GM21529 (cell line): Measurements from ENCODE around the gene PEG3.
"Not testable (repeated sequence)": the region's sequence is repeated elsewhere in the genome, so short reads cannot be mapped to it uniquely, and the experiment has no call there.

Source experiments
- ATAC-seq: cut with Tn5 transposase; IDR thresholded peaks from one replicate; pipeline ENCODE4 v1.9.1; 2021; ENCODE audit not compliant: unreplicated experiment

PEG3 gene

GRCh38 chr19:56840451-56841192 is at the start of gene PEG3, which contains the start of gene ZIM2:
Gene PEG3, minus strand, starts transcription at chr19:56840726. Its CDS starts 16,071 bp downstream, at chr19:56824655.
Gene ZIM2, minus strand, starts transcription at chr19:56840726. Its CDS starts 16,449 bp downstream, at chr19:56824277.
- ATAC-seq: no peak

GRCh38 chr19:56885173-56885985 is 44.9 kb upstream of the PEG3 start:
- no peak for ATAC-seq

GRCh38 chr19:56884441-56884840 is 43.9 kb upstream of the PEG3 start:
- ATAC-seq: no peak

GRCh38 chr19:56880592-56881190 is 40.2 kb upstream of the PEG3 start:
- ATAC-seq: no peak

- no peak for ATAC-seq
Measured at GRCh38 chr19:56877069-56877715, 36.7 kb upstream of the PEG3 start.

- ATAC-seq: no peak
Measured at GRCh38 chr19:56875717-56876116, 35.2 kb upstream of the PEG3 start.

DNA sequence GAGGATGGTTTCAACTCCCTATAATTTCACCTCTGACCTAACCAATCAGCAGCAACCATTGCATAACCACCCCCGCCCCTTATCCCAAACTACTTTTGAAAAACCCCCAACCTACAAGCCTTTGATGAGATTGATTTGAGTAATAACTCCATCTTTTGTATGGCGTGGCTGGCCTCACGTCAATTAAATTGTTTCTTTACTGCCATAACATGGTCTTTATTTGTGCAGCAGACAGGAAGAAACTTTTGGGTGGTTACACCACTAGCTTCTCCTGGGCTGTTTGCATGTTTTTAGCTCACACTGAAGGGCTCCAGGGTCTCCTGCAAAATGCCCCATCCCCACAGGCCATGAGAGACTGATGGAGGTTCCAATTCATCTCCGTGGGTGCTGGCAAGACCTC is 34.0 kb upstream of the PEG3 start:
- ATAC-seq: no peak

DNA sequence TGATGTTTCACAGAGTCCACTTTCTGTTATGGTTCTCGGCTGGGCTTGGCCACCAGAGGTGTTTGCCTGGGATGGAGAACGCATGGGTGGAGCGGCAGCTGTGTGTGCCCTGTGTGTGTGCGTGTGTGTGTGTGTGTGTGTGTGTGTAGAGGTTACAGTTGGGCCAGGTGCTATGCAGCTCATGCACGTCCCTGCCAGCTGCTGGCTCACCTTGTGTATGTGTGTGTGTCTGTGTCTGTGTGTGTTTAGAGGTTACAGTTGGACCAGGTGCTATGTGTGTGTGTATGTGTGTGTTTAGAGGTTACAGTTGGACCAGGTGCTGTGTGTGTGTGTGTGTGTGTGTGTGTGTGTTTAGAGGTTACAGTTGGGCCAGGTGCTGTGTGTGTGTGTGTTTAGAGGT is 33.0 kb upstream of the PEG3 start:
- no peak for ATAC-seq

GRCh38 chr19:56869886-56870285 is 29.4 kb upstream of the PEG3 start:
- no peak for ATAC-seq

DNA sequence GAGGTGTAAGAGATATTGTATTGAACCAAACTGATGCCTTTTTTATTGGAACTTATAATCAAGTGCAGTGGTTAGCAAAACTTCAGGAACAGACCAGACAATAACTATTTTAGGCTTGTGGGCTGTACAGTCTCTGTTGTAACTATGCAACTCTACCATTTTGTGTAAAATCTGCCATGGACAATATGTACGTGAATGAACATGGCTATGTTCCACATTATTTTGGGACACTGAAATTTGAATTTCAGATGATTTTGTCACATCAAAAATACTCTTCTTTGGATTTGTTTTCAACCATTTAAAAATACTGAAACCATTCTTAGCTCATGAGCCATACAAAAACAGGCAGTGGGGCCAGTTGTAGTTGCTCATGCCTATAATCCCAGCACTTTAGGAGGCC is 27.9 kb upstream of the PEG3 start:
- ATAC-seq: no peak

DNA sequence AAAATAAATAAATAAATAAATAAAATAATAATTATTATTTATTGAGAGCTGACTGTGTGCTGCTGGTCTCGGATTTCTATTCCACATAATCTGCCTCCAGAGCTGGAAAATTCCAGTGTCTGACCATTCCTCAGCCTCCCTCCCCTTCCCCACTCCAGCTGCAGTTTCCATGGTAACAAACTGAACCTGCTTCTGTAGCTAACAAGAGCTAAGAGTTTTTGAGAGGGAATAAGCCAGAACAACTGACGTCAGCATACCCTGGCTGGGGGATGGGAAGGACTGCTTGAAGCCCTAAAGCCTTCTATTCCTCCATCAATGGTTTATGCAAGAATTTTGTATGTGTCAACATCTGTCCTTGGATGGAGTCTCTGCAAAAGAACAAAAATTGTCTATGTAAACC is 26.0 kb upstream of the PEG3 start:
- no peak for ATAC-seq

DNA sequence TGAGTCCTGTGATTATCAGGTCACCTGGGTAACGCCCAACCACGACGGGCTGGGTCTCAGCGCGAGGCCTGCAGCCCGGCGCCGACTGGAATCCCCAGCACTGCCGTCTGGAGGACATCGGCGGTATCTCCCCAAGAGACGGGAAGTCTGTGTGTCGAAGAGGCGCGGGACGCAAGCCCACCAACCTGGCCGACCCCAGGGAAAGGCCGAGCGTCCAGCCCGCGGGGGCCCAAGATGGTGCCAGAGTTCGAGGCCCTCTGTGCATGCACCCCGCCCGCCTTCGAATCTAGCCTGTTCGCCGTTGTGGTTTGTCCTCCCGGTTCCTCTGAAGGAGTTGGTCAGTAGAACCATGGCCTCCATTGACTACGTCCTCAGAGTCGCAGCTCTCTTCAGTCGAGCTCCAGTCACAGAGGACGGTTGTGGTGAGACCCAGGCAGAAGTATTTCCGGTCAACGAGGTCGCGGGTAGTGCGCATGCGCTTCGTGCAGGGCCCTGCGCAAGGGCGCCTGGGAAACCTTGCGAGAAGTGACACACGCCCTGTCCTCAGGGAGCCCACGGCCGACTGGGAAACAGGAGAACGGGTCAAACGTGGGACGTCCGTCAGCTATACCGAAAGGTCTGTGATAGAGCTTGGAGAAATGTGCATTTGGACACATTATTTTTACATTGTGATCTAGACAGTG is 24.1 kb upstream of the PEG3 start:
- no peak for ATAC-seq

DNA sequence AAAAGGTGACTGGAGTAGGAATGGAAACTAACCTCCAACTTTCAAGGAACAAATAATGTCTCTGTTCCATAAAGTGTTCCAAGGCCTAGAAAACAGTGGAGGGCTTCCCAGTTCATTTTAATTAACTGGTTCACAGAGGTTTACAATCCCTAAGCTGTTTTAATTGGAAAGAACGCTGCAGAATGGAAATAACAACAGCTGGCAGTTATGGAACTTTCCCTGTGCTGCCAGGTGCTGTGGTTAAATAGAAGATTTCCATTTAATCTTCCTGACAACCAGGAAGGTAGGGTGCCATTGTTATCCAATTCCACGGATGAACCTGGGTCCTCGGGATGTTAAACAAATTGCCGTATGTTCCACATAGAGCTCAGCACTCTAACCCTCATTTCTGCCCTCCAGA is 22.2 kb upstream of the PEG3 start:
- ATAC-seq: no peak

DNA sequence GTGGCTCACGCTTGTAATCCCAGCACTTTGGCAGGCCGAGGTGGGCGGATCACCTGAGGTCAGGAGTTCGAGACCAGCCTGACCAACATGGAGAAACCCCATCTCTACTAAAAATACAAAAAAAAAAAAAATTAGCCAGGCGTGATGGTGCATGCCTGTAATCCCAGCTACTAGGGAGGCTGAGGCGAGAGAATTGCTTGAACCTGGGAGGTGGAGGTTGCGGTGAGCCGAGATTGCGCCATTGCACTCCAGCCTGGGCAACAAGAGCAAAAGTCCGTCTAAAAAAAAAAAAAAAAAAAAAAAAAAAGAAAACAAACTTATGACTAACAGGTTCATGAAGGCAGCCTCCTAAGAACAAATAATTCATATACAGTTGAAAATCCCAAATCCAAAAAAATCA is 19.9 kb upstream of the PEG3 start:
- ATAC-seq: not testable (repeated sequence)

DNA sequence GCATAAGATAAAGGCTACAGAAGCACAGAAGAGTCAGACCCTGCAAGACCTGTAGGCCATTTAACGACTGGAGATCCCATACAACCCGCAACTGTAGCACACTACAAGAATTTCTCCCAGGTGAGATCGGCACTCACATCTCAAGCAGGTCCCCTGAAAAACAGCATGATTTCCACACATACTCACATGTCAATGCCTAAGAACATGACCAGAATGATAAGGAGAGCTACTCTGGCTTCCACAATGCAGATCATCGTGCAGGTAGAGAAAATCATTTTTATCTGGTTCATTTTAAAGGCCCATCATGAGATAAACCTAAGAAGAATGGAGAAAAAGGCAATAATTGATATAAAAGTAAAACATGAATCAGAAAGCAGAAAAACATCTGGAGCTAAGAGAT is 17.5 kb upstream of the PEG3 start:
- no peak for ATAC-seq

DNA sequence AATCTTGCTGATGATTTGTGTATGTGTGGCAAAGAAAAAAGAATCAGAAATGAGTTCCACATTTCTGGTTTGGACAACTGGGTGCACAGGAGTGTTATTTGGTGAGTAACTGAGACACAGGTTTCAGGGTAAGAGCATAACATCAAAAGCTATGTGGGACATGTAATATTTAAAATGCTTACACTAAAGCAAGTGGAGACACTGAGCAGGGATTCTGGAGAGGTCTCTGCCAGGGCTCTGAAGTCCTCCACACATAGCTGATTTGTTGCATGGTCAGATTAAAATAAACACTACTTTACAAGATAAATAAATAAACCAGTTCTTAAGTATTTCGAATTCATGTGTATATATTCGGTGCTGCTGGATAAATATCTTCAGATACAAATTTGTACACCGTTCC is 16.3 kb upstream of the PEG3 start:
- no peak for ATAC-seq

DNA sequence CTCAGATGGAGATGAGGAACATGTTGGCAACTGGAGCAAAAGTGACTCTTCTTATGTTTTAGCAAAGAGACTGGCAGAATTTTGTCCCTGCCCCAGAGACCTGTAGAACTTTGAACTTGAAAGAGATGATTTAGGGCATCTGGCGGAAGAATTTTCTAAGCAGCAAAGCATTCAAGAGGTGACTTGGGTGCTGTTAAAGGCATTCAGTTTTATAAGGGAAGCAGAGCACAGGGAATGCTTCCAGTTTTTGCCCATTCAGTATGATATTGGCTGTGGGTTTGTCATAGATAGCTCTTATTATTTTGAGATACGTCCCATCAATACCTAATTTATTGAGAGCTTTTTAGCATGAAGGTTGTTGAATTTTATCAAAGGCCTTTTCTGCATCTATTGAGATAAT is 11.8 kb upstream of the PEG3 start:
- ATAC-seq: not testable (repeated sequence)

DNA sequence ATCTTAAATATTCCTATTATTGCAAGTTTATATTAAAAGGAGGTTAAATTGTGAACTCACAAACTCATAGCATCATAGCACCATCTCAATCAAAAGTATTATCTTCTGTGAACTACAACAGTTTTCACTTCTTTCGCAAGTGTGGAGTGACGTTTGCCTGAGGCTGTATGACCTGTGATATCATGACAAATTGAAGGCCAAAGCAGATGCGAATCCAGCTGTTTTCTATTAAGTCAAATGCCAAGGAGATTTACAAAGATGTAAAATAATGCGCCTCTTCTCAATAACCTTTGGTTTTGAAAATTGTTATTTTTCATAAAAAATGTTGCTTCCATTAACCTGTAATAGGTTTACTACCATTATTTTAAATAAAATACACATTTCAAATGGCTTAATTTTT is 7.6 kb upstream of the PEG3 start:
- ATAC-seq: no peak

DNA sequence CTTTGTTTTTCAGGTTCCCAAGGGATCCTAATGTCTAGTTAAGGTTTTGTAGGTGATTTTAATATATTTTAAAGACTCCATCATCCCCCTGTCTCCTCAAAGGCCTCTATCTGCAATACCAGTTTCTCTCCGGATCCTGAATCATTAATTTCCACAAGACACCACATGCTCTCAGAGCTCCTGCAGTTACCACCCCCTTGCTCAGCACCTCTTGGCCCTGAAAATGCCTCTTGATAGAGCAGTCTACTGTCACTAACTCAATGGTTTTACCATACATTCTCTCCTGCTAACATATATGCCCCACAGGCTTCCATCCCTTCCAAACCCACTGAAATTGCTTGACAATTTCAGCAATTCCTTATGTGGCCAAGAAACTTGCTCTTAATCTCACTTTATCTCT is 1.9 kb upstream of the PEG3 start:
- no peak for ATAC-seq

GRCh38 chr19:56841193-56841543 is 642 bp upstream of the PEG3 start:
- no peak for ATAC-seq
